Neutrophil (primary cell): Measurements from ENCODE around the gene MAPK4.

Experiments used
- H3K27ac ChIP-seq: fragments of 200-600 bp; sonication (generic); 2 replicates; pipeline ENCODE4 v1.5.1; 2016; ENCODE audit warnings: mild to moderate bottlenecking, moderate library complexity
- H3K27me3 ChIP-seq: fragments of 200-600 bp; sonication (generic); 2 replicates; pipeline ENCODE4 v1.6.0; 2016; ENCODE audit warnings: mild to moderate bottlenecking
- H3K36me3 ChIP-seq: fragments of 200-600 bp; sonication (generic); 2 replicates; pipeline ENCODE4 v1.5.1; 2017
- H3K4me1 ChIP-seq, 2 experiments: fragments of 200-600 bp in 1 of 2; sonication (generic) in 1 of 2; 1 replicate in 1 of 2; 2 replicates in 1 of 2; pipeline versions ENCODE4 v1.5.1 to v1.6.1; 2013 to 2016; ENCODE audit warnings: low read depth in 1 of 2, low read length in 1 of 2, mild to moderate bottlenecking in 1 of 2, moderate library complexity in 1 of 2; ENCODE audit not compliant: control insufficient read depth in 1 of 2, insufficient read depth in 1 of 2
- H3K4me3 ChIP-seq, 2 experiments: fragments of 200-600 bp in 1 of 2; sonication (generic) in 1 of 2; 1 replicate in 1 of 2; 2 replicates in 1 of 2; pipeline ENCODE4 v1.5.1; 2013 to 2016; ENCODE audit warnings: low read depth in 1 of 2, low read length in 1 of 2, mild to moderate bottlenecking in 1 of 2, moderate library complexity in 1 of 2
- H3K9me3 ChIP-seq: fragments of 200-600 bp; sonication (generic); 2 replicates; pipeline ENCODE4 v1.5.1; 2016
- CTCF ChIP-seq: fragments of 200-600 bp; sonication (generic); IDR thresholded peaks from 2 replicates; pipeline ENCODE4 v1.5.1; 2016; ENCODE audit warnings: antibody characterized with exemption

The MAPK4 gene

GRCh38 chr18:50734886-50735285 is 175.0 kb downstream of the MAPK4 start:
- Histone ChIP-seq H3K4me3 (no peak overlapping the region), H3K9me3 (no peaks in the 10 kb centered on the region), H3K27me3 (no peaks in the 10 kb centered on the region), H3K36me3 (no peaks in the 10 kb centered on the region), H3K4me1 (no peaks in the 10 kb centered on the region), H3K27ac (no peak overlapping the region)
- TF ChIP-seq CTCF = no peak

- Histone ChIP-seq H3K27ac (no peak overlapping the region), H3K4me3 (no peak overlapping the region), H3K9me3 (no peaks in the 10 kb centered on the region), H3K36me3 (no peaks in the 10 kb centered on the region), H3K4me1 (no peaks in the 10 kb centered on the region), H3K27me3 (no peaks in the 10 kb centered on the region)
- TF ChIP-seq CTCF = no peak
Measured at GRCh38 chr18:50737127-50737526, 177.2 kb downstream of the MAPK4 start.

GRCh38 chr18:50738098-50738757 is 178.3 kb downstream of the MAPK4 start:
- no peak overlapping the region for H3K4me3 ChIP-seq
- no peaks in the 10 kb centered on the region for H3K36me3 ChIP-seq
- H3K9me3 ChIP-seq = no peaks in the 10 kb centered on the region
- H3K27ac ChIP-seq = no peak overlapping the region
- H3K4me1 ChIP-seq = no peaks in the 10 kb centered on the region
- TF ChIP-seq CTCF = no peak
- H3K27me3 ChIP-seq = no peaks in the 10 kb centered on the region

- Histone ChIP-seq H3K27ac (no peak overlapping the region), H3K9me3 (no peaks in the 10 kb centered on the region), H3K4me3 (no peak overlapping the region), H3K27me3 (peaks cover under 1% of the 10 kb centered on the region), H3K4me1 (no peaks in the 10 kb centered on the region), H3K36me3 (no peaks in the 10 kb centered on the region)
- no peak for TF ChIP-seq CTCF
Measured at GRCh38 chr18:50742952-50743351, 183.1 kb downstream of the MAPK4 start.

GRCh38 chr18:50744253-50744652 is 184.4 kb downstream of the MAPK4 start:
- Histone ChIP-seq H3K27ac (no peak overlapping the region), H3K27me3 (peaks cover 13% of the 10 kb centered on the region), H3K36me3 (no peaks in the 10 kb centered on the region), H3K4me3 (no peak overlapping the region), H3K4me1 (no peaks in the 10 kb centered on the region), H3K9me3 (no peaks in the 10 kb centered on the region)
- TF ChIP-seq CTCF = no peak

GRCh38 chr18:50745945-50746344 is 186.1 kb downstream of the MAPK4 start:
- no peak for TF ChIP-seq CTCF
- Histone ChIP-seq H3K27me3 (peaks cover 15% of the 10 kb centered on the region), H3K36me3 (no peaks in the 10 kb centered on the region), H3K9me3 (no peaks in the 10 kb centered on the region), H3K4me1 (no peaks in the 10 kb centered on the region), H3K27ac (no peak overlapping the region), H3K4me3 (no peak overlapping the region)
